Neural progenitor cell (in vitro differentiated cells): Measurements from ENCODE around the gene RNF217. TPM values are rescaled to one million over a fixed set of nuclear protein-coding genes. Genes with fewer than 3 reads are reported as not detected.

Experiments
- DNase-seq: peaks from one replicate; pipeline ENCODE4 v3.0.0-alpha.2; 2016; ENCODE audit warnings: low spot score
- H2AFZ ChIP-seq: fragments of 200-600 bp; sonication (generic); replicated peaks from 2 replicates; pipeline ENCODE4 v1.6.1; 2016; ENCODE audit warnings: antibody characterized with exemption
- H3F3A ChIP-seq: fragments of 200-600 bp; sonication (generic); 2 replicates; pipeline ENCODE4 v1.6.1; 2016; ENCODE audit warnings: antibody characterized with exemption, low read depth
- H3K27ac ChIP-seq: fragments of 200-600 bp; sonication (generic); 2 replicates; pipeline ENCODE4 v1.5.1; 2016; ENCODE audit warnings: mild to moderate bottlenecking
- H3K27me3 ChIP-seq: fragments of 200-600 bp; sonication (generic); 2 replicates; pipeline ENCODE4 v1.6.1; 2016; ENCODE audit warnings: mild to moderate bottlenecking, moderate library complexity
- H3K36me3 ChIP-seq: fragments of 200-600 bp; sonication (generic); 2 replicates; pipeline ENCODE4 v1.5.1; 2016
- H3K4me1 ChIP-seq: fragments of 200-600 bp; sonication (generic); 2 replicates; pipeline ENCODE4 v1.6.1; 2016; ENCODE audit warnings: mixed run types
- H3K4me2 ChIP-seq: fragments of 200-600 bp; sonication (generic); 2 replicates; pipeline ENCODE4 v1.6.1; 2016
- H3K4me3 ChIP-seq: fragments of 200-600 bp; sonication (generic); 2 replicates; pipeline ENCODE4 v1.5.1; 2016
- H3K79me2 ChIP-seq: fragments of 200-600 bp; sonication (generic); 2 replicates; pipeline ENCODE4 v1.6.1; 2016; ENCODE audit warnings: low read depth
- H3K9ac ChIP-seq: fragments of 200-600 bp; sonication (generic); 2 replicates; pipeline ENCODE4 v1.6.1; 2016
- H3K9me3 ChIP-seq: fragments of 200-600 bp; sonication (generic); 2 replicates; pipeline ENCODE4 v1.5.1; 2016; ENCODE audit warnings: low read depth
- H4K20me1 ChIP-seq: fragments of 200-600 bp; sonication (generic); 2 replicates; pipeline ENCODE4 v1.6.1; 2016; ENCODE audit warnings: low read depth
- H3K27ac Mint-ChIP-seq: 3 replicates; pipeline ENCODE4 v1.8.0; 2021; ENCODE audit warnings: mixed read lengths
- H3K27me3 Mint-ChIP-seq: 2 replicates; pipeline ENCODE4 v1.8.0; 2022; ENCODE audit warnings: low read depth, mild to moderate bottlenecking, inconsistent platforms, moderate library complexity, mixed read lengths; ENCODE audit not compliant: insufficient read depth
- H3K36me3 Mint-ChIP-seq: 3 replicates; pipeline ENCODE4 v1.8.0; 2021; ENCODE audit warnings: mixed read lengths
- H3K4me1 Mint-ChIP-seq: 3 replicates; pipeline ENCODE4 v1.8.0; 2021; ENCODE audit warnings: mixed read lengths
- H3K4me3 Mint-ChIP-seq: 3 replicates; pipeline ENCODE4 v1.8.0; 2021; ENCODE audit warnings: mild to moderate bottlenecking, moderate library complexity, mixed read lengths
- H3K9me3 Mint-ChIP-seq: 3 replicates; pipeline ENCODE4 v1.8.0; 2020; ENCODE audit warnings: mixed read lengths
- CTCF ChIP-seq: fragments of 200-600 bp; sonication (generic); IDR thresholded peaks from 2 replicates; pipeline ENCODE4 v1.5.1; 2017; ENCODE audit warnings: antibody characterized with exemption, mild to moderate bottlenecking
- EZH2 ChIP-seq: fragments of 200-600 bp; sonication (generic); IDR thresholded peaks from 2 replicates; pipeline ENCODE4 v1.6.1; 2017; ENCODE audit warnings: antibody characterized with exemption, mild to moderate bottlenecking, moderate library complexity
- EZH2phosphoT487 ChIP-seq: fragments of 200-600 bp; sonication (generic); IDR thresholded peaks from 2 replicates; pipeline ENCODE4 v1.6.1; 2017; ENCODE audit warnings: antibody characterized with exemption
- total RNA-seq: library from RNA; depleted of rRNA; stranded (reverse); fragments of >200 nt; gene quantifications from 2 replicates; pipeline ENCODE4 v1.2.3, GENCODE V29; 2015; ENCODE audit warnings: low replicate concordance

RNF217 gene
- total RNA-seq, 1 donor from 2014 or later: 24.1 TPM

- peaks cover 37% of the 10 kb centered on the region for H3K4me1 Mint-ChIP-seq
- H3K4me1 ChIP-seq: peaks cover 27% of the 10 kb centered on the region
- H3K36me3 ChIP-seq: no peaks in the 10 kb centered on the region
- H3K36me3 Mint-ChIP-seq: peaks cover 9% of the 10 kb centered on the region
- no peaks in the 10 kb centered on the region for H3K27me3 Mint-ChIP-seq
- peaks cover 16% of the 10 kb centered on the region for H3K9me3 Mint-ChIP-seq
- no peaks in the 10 kb centered on the region for H3K9me3 ChIP-seq
- no peak overlapping the region for H3K27ac Mint-ChIP-seq
- H2AFZ ChIP-seq: no peak overlapping the region
- peaks cover 19% of the 10 kb centered on the region for H3F3A ChIP-seq
- no peak for DNase-seq
- no peak overlapping the region for H3K9ac ChIP-seq
- H3K4me3 Mint-ChIP-seq: no peak overlapping the region
- H4K20me1 ChIP-seq: peaks cover 23% of the 10 kb centered on the region
- H3K27me3 ChIP-seq: no peaks in the 10 kb centered on the region
- no peaks in the 10 kb centered on the region for H3K79me2 ChIP-seq
- H3K27ac ChIP-seq: no peak overlapping the region
- no peak overlapping the region for H3K4me2 ChIP-seq
- TF ChIP-seq EZH2: no peak
- H3K4me3 ChIP-seq: no peak overlapping the region
Observed at GRCh38 chr6:125004797-125005595, 42.8 kb downstream of the RNF217 start.

GRCh38 chr6:125008261-125008703 is 46.0 kb downstream of the RNF217 start:
- Histone ChIP-seq H3F3A (no peaks in the 10 kb centered on the region), H3K4me1 (no peaks in the 10 kb centered on the region), H3K4me3 (no peak overlapping the region), H3K27me3 (no peaks in the 10 kb centered on the region), H3K4me2 (no peak overlapping the region), H4K20me1 (no peaks in the 10 kb centered on the region), H3K27ac (no peak overlapping the region), H3K36me3 (no peaks in the 10 kb centered on the region), H3K9ac (no peak overlapping the region), H3K79me2 (no peaks in the 10 kb centered on the region), H2AFZ (no peak overlapping the region), H3K9me3 (no peaks in the 10 kb centered on the region)
- Mint-ChIP-seq H3K27ac (no peak overlapping the region), H3K9me3 (peaks cover 16% of the 10 kb centered on the region), H3K4me1 (peaks cover 20% of the 10 kb centered on the region), H3K36me3 (peaks cover 9% of the 10 kb centered on the region), H3K4me3 (no peak overlapping the region), H3K27me3 (no peaks in the 10 kb centered on the region)
- no peak for DNase-seq
- TF ChIP-seq EZH2phosphoT487 (no peak), CTCF (no peak), EZH2 (no peak)

GRCh38 chr6:125008957-125009356 is 46.7 kb downstream of the RNF217 start:
- no peak overlapping the region for H3K4me2 ChIP-seq
- H3K4me1 Mint-ChIP-seq: peaks cover 20% of the 10 kb centered on the region
- peaks cover 9% of the 10 kb centered on the region for H3K36me3 Mint-ChIP-seq
- no peaks in the 10 kb centered on the region for H3K27me3 ChIP-seq
- no peak for DNase-seq
- no peak overlapping the region for H3K27ac Mint-ChIP-seq
- H3K4me1 ChIP-seq: no peaks in the 10 kb centered on the region
- H3K9me3 ChIP-seq: no peaks in the 10 kb centered on the region
- H3K79me2 ChIP-seq: no peaks in the 10 kb centered on the region
- H3K4me3 Mint-ChIP-seq: no peak overlapping the region
- H3F3A ChIP-seq: no peaks in the 10 kb centered on the region
- no peak overlapping the region for H3K9ac ChIP-seq
- no peak overlapping the region for H2AFZ ChIP-seq
- no peaks in the 10 kb centered on the region for H4K20me1 ChIP-seq
- no peak overlapping the region for H3K4me3 ChIP-seq
- no peak overlapping the region for H3K27ac ChIP-seq
- H3K36me3 ChIP-seq: no peaks in the 10 kb centered on the region
- peaks cover 16% of the 10 kb centered on the region for H3K9me3 Mint-ChIP-seq
- no peaks in the 10 kb centered on the region for H3K27me3 Mint-ChIP-seq
- TF ChIP-seq CTCF (no peak), EZH2phosphoT487 (no peak), EZH2 (no peak)

- Mint-ChIP-seq H3K9me3 (peaks cover 12% of the 10 kb centered on the region), H3K27ac (no peak overlapping the region)
Observed at GRCh38 chr6:125009578-125009977, 47.3 kb downstream of the RNF217 start.

More at GRCh38 chr6:125009578-125009977, 47.3 kb downstream of the RNF217 start:
- Histone ChIP-seq H3K36me3 (no peaks in the 10 kb centered on the region), H2AFZ (no peak overlapping the region), H3K27me3 (no peaks in the 10 kb centered on the region), H3K4me1 (no peaks in the 10 kb centered on the region), H3K9ac (no peak overlapping the region), H3K4me2 (no peak overlapping the region), H3K27ac (no peak overlapping the region), H3K79me2 (no peaks in the 10 kb centered on the region), H3F3A (no peaks in the 10 kb centered on the region), H3K9me3 (no peaks in the 10 kb centered on the region), H4K20me1 (no peaks in the 10 kb centered on the region), H3K4me3 (no peak overlapping the region)
- no peaks in the 10 kb centered on the region for H3K27me3 Mint-ChIP-seq
- no peak overlapping the region for H3K4me3 Mint-ChIP-seq
- DNase-seq: no peak
- peaks cover 17% of the 10 kb centered on the region for H3K4me1 Mint-ChIP-seq
- peaks cover 6% of the 10 kb centered on the region for H3K36me3 Mint-ChIP-seq
- TF ChIP-seq EZH2 (no peak), EZH2phosphoT487 (no peak), CTCF (no peak)
